HUDEP-2 (cell line): ENCODE data around the gene GNLY.
A peak's percentile ranks its signal among the peaks of the same experiment; 100 is the strongest.
"Not testable (repeated sequence)": the region's sequence is repeated elsewhere in the genome, so short reads cannot be mapped to it uniquely, and the experiment has no call there.

Experiments
- DNase-seq, 76 experiments: peaks; one replicate each; lab custom pipeline; 2025; ENCODE audit not compliant: unreplicated experiment in 76 of 76; lab: John Stamatoyannopoulos, UW

GNLY gene

DNA sequence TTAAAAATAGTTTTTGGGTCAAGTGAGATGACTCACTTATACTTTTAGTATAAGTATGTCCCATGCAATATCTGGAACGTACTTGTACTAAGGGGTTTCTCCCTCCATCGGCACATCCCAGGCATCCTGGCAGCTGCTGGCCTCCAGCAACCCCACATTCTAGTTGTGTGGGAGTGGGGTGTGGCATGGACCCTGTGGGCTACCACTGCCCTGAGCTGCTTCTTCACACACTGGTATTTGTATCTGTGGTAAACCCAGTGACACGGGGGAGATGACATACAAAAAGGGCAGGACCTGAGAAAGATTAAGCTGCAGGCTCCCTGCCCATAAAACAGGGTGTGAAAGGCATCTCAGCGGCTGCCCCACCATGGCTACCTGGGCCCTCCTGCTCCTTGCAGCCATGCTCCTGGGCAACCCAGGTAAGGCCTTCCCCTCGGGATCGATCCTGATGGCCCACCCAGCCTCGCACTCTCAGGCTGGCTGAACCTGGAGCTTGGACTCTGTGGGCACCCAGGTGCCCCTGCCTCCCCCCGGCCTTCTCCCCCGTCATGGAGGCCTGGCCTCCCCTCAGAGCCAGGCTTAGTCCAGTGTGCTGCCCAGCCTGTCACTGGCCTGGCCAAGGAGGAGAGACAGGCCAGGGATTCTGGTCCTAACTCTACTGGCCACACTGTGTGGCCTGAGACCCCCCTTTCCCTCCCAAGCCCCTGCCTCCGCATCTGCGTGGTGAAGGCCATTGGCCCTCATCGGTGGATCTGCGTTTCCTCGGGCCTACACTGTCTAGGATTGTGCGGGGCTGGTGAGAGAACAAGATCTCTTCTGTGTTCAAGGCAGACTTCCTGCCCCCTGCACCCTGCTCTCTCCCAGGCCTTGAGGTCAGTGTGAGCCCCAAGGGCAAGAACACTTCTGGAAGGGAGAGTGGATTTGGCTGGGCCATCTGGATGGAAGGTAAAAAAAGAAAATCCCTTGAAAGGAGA is at the start of gene GNLY:
Gene GNLY, plus strand, starts transcription at position 307 of the 974 bp plus-strand sequence. Its CDS starts 61 bp downstream, at position 368.
- no peak for DNase-seq

DNA sequence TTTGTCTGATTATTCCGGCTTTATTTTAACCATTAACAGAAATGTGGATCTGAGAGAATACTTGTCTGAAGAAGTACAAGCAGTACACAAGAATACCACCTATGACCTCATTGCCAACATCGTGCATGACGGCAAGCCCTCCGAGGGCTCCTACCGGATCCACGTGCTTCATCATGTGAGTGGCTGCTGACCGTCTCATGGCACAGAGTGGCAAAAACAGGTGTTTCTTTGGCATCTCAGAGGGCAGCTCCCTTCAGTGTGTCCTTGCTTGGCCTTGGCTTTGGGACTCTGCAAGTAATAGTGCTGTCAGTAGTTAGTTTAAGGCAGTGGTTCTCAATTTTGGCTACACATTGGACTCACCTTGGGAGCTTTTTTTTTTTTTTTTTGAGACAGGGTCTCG is 49.2 kb upstream of the GNLY start:
- DNase-seq = no peak

DNA sequence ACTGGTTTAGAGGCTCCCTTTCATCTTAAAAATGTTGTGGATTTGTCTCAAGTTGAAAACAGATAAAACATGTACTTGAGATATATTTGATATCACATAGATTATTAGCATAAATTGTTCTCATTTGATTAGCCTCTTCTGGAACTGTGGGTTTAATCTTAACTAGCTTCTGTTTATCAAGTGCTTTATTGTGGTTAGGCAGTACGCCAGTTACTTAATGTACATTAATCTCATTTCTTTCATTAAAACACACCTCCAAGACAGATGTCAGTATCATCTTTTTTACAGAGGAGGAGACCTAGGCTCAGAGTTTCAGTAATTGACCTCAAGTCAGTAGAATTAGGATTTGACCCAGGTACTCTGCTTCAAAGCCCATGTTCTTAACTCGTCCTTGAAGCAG is 48.0 kb upstream of the GNLY start:
- DNase-seq = no peak

DNA sequence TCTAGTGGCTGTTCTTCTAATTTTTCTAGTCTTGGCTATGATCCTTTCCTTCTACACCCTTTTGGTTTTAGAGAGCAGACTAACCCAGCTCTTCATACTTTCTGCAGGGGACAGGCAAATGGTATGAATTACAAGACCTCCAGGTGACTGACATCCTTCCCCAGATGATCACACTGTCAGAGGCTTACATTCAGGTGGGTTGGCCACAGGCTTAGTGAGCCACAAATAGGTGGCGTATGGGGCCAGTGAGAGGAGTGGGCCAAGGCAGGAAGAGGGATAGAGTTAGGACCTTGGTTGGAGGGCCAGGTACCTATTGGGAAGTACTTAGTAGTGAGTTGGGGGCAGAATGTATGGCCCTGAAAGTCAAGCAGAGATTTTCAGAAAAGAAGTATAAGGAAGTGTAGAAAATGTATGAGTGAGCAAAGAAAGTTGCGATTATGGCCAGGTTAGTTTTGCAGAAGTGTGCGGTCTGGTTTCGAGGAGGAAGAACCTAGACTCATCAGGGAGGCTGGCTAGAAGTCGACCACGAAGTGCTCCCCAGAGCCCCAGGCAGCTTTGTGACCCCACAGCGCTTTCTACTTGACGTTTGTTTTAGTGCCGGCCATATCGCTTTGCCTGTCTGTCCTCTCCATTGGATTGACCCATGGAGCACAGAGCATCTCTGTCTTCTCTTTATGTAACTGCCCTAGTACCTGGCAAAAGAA is 46.2 kb upstream of the GNLY start:
- no peak for DNase-seq

DNA sequence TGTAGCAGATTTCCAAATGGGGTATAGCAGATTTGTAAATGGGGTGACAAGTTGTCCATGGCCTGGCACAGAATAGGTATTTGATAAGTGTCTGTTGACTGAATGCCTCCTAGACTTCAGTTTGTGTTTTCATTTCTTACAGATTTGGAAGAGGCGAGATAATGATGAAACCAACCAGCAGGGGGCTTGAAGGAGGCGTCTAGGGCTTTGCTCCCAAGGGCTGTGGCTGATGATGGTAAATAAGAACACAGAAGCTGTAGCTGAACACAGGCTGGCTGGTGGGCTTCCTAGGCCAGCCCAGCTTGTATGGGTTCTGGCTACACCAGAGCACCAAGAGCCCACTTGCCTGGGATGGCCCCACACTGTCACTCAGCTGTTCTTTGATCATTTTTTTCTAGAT is 45.5 kb upstream of the GNLY start:
- peak in 11 of 76 experiments; percentile 3 to 30 (median 12) for DNase-seq

DNA sequence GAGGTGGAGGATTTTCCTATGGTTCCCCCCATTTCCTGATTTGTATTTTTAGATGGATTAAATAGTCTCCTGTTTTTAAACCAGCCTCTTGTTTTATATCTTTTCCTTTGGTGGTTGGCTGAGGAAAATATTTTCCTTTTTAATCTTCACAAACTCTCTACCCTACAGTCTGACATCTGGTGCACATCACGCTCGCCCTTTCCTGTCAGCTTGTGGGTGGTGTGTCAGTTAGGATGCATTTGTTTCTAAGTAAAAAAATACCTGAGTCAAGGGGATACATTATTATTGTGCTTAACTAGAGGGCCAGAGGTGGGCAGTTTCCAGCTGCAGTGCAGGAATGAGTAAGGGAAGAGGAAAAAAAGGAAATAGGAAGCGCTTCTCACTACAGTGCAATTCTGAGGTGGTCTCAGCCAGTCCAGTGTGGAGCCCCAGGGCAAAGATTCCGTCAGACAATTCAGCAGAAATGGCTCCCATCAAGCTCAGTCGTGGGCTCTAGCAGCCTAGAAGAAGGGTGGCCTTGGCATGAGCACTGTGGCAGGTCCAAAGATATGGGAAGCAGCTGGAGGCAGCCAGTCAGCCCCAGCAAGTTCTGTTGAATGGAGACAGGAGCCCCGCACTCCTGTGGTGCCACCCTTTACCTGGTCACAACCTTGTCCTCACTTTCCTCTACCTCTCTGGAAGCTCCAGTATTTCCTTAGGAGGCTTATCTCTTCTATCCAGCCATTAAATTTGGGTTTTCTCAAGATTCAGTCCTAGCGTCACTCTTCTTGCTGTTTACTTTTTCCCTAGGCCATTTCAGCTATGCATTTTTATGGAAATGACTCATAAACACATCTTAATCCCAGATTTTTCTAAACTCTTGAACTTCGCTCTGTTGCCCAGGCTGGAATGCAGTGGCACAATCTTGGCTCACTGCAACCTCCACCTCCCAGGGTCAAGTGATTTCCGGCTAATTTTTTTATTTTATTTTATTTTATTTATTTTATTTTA is 44.7 kb upstream of the GNLY start:
- DNase-seq = no peak

DNA sequence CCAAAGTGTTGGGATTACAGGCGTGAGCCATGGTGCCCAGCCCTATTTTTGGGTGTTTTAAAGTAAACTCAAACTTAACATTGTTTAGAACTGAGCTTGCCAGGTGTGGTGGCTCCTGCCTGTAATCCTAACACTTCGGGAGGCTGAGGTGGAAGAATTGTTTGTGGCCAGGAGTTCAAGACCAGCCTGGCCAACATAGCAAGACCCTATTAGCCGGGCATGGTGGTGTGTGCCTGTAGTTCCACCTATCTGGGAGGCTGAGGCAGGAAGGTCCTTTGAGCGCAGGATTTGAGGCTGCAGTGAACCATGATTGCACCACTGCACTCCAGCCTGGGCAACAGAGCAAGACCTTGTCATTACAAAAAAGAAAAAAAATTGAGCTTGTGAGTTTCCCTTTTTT is 43.7 kb upstream of the GNLY start:
- no peak for DNase-seq

DNA sequence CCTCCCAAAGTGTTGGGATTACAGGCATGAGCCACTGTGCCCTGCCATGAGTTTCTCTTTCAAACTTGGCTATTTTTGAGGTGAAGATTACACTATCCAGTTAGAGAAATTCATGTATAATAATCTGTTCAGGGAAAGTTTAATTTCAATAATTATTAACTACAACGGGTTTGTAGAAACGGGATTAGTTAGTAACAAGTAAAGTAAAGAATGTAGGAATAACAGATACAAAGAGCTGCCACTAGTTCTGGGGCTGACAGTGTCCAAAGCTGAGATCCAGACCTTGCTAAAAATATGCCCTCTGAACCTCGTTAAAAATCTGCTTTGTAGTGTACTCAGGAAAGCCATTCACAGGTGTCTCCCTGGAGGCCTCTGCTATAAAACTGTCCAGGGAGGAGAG is 43.1 kb upstream of the GNLY start:
- no peak for DNase-seq

DNA sequence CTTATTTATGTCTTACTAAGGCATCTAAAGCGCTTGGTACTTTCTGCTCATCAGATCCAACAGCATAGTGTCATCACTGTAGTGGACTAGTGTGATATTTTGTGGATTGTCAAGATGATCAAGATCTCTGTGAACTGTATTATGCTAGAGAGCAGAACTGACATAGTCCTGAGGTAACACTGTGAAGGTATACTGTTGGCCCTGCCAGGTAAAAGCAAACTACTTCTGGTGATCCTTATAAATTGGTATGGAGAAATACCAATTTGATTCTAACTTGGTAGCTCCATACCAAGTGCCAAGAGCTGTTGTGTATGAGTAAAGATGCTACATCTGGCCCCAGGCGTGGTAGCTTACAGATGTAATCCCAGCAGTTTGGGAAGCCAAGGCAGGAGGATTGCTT is 42.1 kb upstream of the GNLY start:
- DNase-seq = no peak

DNA sequence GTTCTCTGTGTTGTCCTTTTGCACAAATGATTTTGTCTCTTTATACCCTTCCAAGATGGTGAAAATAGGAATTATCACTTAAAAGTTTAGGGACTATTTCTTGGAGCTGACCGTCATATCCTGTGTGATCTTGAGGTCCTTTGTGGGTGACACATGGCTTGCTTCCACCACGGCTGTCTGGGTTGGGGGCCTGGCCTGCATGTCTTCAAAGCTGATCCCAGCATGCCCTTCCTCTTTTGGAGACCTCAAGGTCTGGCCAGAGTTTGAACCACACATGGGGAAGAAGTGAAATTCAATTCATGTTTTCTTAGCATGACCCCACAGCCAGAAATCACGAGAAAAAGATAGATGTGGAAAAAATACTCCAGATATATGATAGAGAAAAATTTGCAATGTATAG is 40.2 kb upstream of the GNLY start:
- DNase-seq = no peak

DNA sequence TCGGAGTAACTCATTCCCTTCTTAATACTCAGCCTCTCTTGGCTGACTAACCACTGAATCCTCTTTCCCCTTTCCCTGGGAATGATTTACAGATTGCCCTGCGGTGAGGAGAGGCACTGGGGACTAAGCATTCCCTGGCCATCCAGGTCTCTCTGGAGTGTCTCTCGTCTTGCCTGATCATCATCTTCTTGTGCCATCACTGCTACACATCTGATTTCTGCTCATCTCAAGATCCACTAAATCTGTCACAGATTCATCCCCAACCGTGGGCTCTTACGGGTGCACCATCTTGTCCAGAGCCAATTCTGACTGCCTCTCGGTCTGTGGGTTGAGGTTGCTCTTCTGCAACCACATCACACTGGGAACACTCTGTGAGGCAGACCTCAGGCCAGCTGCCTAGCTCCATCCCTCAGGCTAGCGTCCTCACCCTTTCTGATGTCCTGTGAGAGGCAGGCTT is 38.2 kb upstream of the GNLY start:
- DNase-seq = no peak

DNA sequence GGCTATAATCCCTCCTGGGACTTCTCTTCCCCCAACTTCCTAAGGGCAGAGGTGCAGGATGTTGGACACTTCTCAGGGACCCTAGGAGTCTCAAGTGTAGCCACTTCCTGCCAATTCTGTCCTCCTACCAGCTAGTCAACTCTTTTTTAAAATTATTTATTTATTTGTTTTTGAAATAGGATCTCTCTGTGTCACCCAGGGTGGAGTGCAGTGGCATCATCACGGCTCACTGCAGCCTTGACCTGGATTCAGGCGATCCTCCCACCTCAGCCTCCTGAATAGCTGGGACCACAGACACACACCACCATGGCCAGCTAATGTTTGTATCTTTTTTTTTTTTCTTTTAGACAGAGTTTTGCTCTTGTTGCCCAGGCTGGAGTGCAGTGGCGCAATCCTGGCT is 37.7 kb upstream of the GNLY start:
- DNase-seq = no peak

DNA sequence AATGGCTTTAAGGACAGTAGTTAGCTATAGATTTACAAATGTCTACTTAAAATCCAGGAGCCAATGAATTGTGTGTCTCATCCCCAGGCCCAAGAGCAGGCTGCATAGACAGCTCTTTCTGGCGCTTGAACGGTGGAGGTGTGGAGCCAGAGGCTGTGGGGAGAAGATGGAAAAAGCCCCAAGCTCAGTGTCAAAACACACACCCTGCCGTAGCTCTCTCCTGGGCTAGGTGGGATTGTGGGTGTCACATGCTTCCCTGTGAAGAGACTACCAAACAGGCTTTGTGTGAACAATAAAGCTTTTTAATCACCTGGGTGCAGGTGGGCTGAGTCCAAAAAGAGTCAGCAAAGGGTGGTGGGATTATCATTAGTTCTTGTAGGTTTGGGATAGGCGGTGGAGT is 36.8 kb upstream of the GNLY start:
- DNase-seq = not testable (repeated sequence)

DNA sequence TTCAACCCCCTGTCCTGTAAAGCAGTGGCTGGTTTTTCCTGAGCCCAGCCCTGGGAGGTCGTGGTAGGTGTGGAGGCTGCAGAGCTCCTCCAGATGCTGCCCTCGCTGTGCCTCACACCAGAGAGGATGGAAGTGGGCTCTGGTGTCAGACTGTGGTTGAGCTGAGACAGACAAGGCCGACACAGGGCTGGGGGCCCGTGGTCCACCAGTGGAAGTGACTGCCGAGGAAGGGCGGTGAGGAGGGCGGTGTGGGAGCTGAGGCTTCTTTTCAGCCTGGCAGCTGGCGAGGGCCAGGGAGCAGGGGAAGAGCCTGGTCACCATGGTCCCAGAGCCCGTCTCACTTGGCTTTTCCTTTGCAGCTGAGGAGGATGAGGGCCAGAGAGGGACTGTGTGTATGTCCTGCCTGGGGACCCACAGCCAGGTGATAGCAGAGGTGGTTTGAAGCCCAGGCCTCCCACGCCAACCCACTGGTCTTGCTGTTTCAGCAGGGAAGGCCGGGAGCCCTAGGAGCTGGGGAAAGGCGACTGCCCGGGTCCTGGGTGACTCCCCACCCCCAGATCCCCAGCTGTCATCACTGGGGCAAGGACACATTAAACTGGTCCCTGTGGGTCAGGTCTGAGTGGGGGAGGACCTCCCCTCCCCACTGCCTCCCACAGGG is 34.7 kb upstream of the GNLY start:
- no peak for DNase-seq

DNA sequence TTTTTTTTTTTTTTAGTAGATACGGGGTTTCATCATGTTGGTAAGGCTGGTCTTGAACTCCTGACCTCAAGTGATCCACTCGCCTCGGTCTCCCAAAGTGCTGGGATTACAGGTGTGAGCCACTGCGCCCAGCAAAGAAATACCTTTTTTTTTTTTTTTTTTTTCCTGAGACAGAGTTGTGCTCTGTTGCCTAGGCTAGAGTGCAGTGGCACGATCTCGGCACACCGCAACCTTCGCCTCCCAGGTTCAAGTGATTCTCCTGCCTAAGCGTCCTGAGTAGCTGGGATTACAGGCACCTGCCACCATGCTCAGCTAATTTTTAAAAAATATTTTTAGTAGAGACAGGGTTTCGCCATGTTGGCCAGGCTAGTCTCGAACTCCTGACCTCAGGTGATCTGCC is 33.9 kb upstream of the GNLY start:
- DNase-seq = not testable (repeated sequence)

DNA sequence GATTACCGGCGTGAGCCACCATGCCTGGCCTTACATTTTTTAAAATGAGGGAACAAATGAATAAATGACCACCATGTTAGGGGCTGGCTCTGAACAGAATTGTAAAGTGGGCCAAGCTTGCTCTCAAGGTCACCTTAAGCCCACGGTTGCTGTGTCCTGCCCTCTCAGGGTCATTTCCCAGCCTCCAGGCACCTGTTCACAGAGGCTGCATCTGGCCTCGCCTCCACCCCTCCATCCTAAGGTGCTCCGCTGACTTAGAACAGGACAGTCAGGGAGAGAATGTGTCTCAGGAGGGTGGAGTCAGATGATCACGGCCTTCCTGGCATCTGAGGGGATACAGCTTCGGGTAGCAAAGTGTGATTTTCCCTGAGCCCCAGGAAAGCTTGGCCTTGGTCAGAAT is 33.4 kb upstream of the GNLY start:
- no peak for DNase-seq

DNA sequence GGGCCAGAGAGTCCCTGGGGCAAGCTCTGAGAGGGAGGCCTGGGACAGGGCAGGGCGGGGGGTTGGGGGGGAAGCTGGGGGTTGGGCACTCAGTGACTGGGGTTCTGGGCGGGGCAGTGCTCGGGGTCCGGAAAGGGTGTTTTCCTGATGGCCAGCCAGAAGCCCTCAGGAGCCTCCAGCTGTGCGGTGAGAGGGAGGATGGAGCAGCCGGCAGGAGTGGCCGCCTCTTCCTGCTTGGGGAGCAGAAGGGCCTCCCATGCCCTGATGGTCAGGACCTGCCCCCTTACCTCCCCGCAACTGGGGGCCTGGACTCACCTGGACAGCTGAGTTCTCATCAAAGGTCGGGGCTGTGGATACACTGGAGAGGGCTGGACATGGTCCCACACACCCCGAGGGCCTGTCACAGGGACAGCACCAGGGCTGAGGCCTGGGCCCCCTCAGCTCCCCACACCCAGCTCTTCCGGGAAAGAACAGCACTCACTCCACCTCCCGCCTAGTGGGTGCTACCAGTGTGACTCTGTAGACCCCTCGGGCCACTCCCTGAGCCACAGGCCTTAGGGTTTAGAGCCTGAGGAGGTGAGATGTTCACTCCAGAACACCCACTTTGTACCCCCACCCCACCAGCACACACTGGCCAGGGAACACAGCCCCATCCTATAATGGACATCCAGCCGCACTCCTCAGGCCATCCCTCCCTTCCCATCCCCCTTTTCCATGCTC is 32.9 kb upstream of the GNLY start:
- no peak for DNase-seq

DNA sequence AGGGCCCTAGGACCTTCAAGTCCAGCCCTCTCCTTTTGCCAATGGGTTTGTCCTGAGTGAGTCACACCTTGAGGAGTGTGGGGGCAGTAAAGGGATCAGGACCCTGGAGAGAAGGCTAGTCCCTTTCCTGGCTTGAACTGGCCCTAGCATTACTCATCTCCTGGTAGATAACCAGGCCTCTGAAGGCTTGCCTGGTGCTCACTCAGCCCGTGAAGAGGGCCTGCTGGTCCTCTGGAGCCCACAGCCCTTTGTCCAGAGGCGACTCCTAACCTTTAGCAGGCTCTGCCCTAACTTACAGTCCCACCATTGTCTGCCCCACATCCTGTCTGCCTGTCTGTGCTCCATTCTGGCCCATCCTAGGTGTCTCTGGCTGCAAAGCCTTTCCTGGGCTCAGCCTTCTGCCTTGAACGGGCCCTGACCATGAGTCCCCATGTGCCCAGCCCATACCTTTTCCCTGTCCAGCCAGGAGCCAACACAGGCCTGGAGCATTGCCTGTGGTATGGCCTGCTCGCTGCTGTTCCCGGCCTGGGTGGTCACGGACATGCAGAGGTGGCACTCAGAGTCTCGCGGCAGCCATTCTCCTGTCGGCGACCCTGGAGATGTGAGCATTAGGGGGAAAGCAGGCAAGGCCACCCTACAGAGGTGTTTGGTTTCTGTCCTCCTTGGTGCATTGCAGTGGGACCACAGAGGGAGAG is 31.1 kb upstream of the GNLY start:
- DNase-seq = peak in 2 of 76 experiments; percentile 10 to 18
